ENCODE measurements around the gene RARS2. TPM values are rescaled to one million over a fixed set of nuclear protein-coding genes. Genes with fewer than 3 reads are reported as not detected.
A peak's percentile ranks its signal among the peaks of the same experiment; 100 is the strongest.
"Not testable (repeated sequence)": the region's sequence is repeated elsewhere in the genome, so short reads cannot be mapped to it uniquely, and the experiment has no call there.

RARS2 gene, protein sequence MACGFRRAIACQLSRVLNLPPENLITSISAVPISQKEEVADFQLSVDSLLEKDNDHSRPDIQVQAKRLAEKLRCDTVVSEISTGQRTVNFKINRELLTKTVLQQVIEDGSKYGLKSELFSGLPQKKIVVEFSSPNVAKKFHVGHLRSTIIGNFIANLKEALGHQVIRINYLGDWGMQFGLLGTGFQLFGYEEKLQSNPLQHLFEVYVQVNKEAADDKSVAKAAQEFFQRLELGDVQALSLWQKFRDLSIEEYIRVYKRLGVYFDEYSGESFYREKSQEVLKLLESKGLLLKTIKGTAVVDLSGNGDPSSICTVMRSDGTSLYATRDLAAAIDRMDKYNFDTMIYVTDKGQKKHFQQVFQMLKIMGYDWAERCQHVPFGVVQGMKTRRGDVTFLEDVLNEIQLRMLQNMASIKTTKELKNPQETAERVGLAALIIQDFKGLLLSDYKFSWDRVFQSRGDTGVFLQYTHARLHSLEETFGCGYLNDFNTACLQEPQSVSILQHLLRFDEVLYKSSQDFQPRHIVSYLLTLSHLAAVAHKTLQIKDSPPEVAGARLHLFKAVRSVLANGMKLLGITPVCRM
- 18.3 TPM for total RNA-seq
- long read RNA-seq, partial matches to known transcripts, result 1 of 14 reads
- long read RNA-seq, other reads (novel, unspliced or antisense), result 9 of 14 reads

DNA sequence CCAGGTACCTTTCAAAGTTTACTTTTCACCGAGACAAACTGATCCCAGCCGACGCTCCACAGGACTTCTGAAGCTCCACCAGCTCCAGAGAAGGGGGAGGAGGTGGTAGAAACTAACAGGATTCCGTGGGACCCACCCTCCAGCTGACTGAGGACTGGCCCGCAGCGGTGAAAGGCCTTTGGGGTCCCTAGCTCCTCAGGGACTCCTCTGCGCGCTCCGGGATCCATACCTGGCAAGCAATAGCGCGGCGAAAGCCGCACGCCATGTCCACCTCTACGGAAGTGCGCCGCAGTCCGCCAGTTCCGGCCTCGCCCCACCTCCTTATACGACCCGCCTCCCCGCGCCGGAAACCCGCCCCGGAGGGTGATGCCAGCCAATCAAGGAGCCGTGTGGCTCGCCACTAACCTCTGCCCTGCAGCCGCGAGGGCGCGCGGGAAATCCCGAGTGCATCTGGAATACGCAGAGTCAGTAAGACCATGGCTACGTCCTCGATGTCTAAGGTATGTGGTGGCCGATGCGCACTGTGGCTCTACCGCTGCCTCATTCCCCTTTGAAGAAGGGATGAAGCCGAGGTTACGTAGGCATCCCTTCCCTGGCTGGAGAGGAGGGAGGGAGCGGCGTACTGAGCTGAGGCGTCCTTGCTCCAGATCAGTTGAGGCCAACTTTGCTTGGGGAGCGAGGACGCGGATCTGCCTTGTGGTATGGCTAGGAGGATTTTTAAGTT lies at the start of gene RARS2, which contains the start of gene ORC3:
TSS of gene RARS2 (minus strand) at position 295 of the 724 bp plus-strand sequence. CDS start at position 265, 30 bp downstream.
TSS of gene ORC3 (plus strand) at position 443 of the 724 bp plus-strand sequence. CDS start at position 477, 34 bp downstream.
- intact Hi-C loops (cut with DNase I), result loop anchor here (5.0 kb wide), 1 partner anchor 112 kb away; the partner anchor contains the start of gene AKIRIN2

DNA sequence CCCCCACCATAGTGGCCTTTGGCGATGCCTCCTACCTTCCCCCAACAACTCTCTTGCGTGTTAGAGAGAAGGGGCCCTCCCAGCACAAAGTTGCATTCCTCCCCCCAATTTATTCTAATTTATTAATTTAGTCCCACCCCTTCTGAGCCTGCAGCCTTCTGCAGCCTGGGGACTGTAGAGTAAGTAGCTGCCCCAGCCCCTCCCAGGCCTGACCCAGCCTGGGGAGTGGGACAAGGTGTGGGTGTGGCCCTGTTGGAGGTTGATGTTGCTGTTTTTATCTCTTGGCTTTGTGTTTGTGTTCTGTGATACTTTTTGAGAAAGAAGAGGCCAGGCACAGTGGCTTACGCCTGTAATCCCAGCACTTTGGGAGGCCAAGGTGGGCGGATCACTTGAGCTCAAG lies 49.6 kb upstream of the RARS2 start:
- DNase-seq (ENCODE audit: missing footprints) (no peak), ATAC-seq (no peak)
- intact Hi-C loops (cut with DNase I), result no loop called here

More for the DNA sequence above, at the start of gene RARS2, which contains the start of gene ORC3:
- peak; percentile 99 for DNase-seq (ENCODE audit: missing footprints)
- ATAC-seq, result peak; percentile 100

DNA sequence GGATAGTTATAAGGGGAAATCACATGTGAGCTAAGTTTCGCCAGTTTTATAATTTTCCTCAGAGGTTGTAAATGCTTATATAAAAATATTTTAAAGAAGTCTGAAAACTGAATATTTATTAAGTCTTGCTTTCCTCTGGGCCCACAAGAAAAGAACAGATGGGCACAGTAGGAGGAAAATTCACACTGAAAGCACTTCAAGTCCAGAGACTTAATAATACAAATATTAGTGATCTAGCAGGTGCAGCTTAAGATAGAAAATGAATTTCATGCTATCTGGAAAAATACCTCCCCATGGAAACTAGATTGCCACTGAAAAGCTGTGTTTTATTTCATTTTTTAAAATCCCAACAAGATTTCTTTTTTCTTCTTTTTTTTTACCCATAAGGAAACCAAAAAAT lies 47.3 kb upstream of the RARS2 start:
- ATAC-seq (no peak), DNase-seq (ENCODE audit: missing footprints) (no peak)
- intact Hi-C loops (cut with DNase I), result no loop called here

- DNase-seq (ENCODE audit: missing footprints), result no peak
- ATAC-seq, result no peak
- intact Hi-C loops (cut with DNase I), result no loop called here
Observed at GRCh38 chr6:87636315-87636714, 46.5 kb upstream of the RARS2 start.

- ATAC-seq, result no peak
- intact Hi-C loops (cut with DNase I), result no loop called here
- no peak for DNase-seq (ENCODE audit: missing footprints)
Observed at GRCh38 chr6:87633851-87634250, 44.1 kb upstream of the RARS2 start.

- ATAC-seq (no peak), DNase-seq (ENCODE audit: missing footprints) (no peak)
- intact Hi-C loops (cut with DNase I), result no loop called here
Observed at GRCh38 chr6:87630746-87631145, 41.0 kb upstream of the RARS2 start.

- intact Hi-C loops (cut with DNase I), result no loop called here
- ATAC-seq, result no peak
- no peak for DNase-seq (ENCODE audit: missing footprints)
Observed at GRCh38 chr6:87628881-87629280, 39.1 kb upstream of the RARS2 start.

- no peak for DNase-seq (ENCODE audit: missing footprints)
- ATAC-seq, result no peak
- intact Hi-C loops (cut with DNase I), result no loop called here
Observed at GRCh38 chr6:87628424-87628823, 38.6 kb upstream of the RARS2 start.

DNA sequence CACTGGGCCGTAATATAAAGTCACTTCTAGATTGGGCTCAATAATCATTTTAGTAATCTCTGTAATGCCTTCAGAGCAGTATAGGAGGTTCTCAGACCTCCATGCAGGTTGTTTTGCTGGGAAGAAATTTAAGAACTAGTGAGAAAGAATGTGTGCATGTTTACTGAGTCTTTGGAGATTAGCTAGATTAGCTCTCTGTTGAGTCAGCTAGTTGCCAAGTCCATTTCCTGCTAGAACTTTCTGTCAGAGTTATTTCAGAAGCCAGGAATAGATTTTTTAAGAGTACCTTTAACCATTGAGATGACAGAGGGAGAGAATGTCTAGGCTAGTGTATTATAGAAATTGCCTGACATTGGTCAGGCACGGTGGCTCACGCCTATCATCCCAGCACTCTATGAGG lies 33.5 kb upstream of the RARS2 start:
- intact Hi-C loops (cut with DNase I), result no loop called here
- no peak for DNase-seq (ENCODE audit: missing footprints)
- ATAC-seq, result no peak

GRCh38 chr6:87618531-87618930 lies 28.7 kb upstream of the RARS2 start:
- no peak for DNase-seq (ENCODE audit: missing footprints)
- intact Hi-C loops (cut with DNase I), result loop anchor here (10.0 kb wide), 1 partner anchor 176 kb away; no protein-coding TSS in a partner anchor
- no peak for ATAC-seq

DNA sequence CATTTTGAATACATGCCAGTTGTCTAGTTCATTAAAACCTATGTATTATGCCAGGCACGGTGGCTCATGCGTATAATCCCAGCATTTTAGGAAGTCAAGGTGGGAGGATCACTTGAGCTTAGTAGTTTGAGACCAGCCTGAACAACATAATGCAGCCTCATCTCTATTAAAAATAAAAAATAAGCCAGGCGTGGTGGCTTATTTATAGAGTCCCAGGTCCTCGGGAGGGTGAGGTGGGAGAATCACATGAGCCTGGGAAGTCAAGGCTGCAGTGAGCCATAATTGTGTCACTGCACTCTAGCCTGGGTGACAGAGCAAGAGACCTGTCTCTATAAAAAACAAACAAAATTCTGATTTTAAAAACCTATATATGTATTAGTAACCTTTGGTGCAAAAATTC lies 27.6 kb upstream of the RARS2 start:
- no peak for DNase-seq (ENCODE audit: missing footprints)
- intact Hi-C loops (cut with DNase I), result loop anchor here (10.0 kb wide), 1 partner anchor 177 kb away; no protein-coding TSS in a partner anchor
- ATAC-seq, result peak; percentile 62

- not testable (repeated sequence) for ATAC-seq; DNase-seq (ENCODE audit: missing footprints)
- intact Hi-C loops (cut with DNase I), result loop anchor here (10.0 kb wide), 1 partner anchor 182 kb away; no protein-coding TSS in a partner anchor
Observed at GRCh38 chr6:87613018-87613417, 23.2 kb upstream of the RARS2 start.

GRCh38 chr6:87608802-87609201 lies 19.0 kb upstream of the RARS2 start:
- DNase-seq (ENCODE audit: missing footprints) (no peak), ATAC-seq (no peak)
- intact Hi-C loops (cut with DNase I), result no loop called here

DNA sequence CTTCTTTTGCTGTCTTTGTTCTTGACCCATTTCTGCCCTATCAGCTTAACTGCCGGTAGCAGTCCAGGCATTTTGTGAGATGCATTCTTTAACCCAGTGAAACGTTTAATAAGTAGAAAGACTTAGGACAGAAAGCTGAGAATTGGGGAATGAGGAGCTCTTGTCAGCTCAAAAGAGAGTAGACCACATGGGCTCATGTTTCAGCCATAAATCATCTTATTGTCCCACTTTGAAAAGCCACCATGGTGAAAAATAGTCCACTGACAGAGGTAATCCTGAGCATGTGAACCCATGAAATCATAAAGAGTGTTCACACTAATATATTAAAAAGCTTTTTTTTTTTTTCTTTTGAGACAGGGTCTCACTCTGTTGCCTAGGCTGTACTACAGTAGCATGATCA lies 16.4 kb upstream of the RARS2 start:
- DNase-seq (ENCODE audit: missing footprints) (no peak), ATAC-seq (no peak)
- intact Hi-C loops (cut with DNase I), result no loop called here

GRCh38 chr6:87600576-87600975 lies 10.8 kb upstream of the RARS2 start:
- intact Hi-C loops (cut with DNase I), result no loop called here
- no peak for DNase-seq (ENCODE audit: missing footprints)
- no peak for ATAC-seq

GRCh38 chr6:87590990-87591389 lies 1.2 kb upstream of the RARS2 start:
- DNase-seq (ENCODE audit: missing footprints) (no peak), ATAC-seq (no peak)
- intact Hi-C loops (cut with DNase I), result loop anchor here (5.0 kb wide), 1 partner anchor 111 kb away; the partner anchor contains the start of gene AKIRIN2

DNA sequence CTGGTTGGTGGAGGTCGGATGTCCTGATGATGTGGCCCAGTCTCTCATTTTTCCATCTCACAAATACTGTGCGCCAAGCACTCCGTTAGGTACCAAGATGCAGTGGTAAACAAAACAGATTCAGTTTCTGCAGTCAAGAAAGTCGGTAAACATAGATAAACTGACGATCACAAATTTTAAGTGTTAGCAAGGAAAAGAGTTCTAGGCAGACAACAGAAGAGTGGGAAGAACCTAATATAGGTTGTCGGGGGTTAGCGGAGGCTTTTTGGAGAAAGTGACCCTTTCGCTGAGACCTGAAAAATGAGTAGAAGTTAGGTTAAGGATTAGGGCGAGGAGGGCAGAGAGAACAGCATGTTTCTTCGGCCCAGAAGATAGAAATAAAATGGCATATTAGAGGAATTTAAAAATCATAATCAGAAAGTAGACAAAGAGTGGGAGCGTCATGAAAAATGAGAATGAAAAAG lies 662 bp upstream of the RARS2 start:
- no peak for DNase-seq (ENCODE audit: missing footprints)
- intact Hi-C loops (cut with DNase I), result loop anchor here (5.0 kb wide), 1 partner anchor 112 kb away; the partner anchor contains the start of gene AKIRIN2
- ATAC-seq, result no peak

GRCh38 chr6:87588756-87589407 lies 905 bp downstream of the RARS2 start:
- ATAC-seq, result no peak
- no peak for DNase-seq (ENCODE audit: missing footprints)
- intact Hi-C loops (cut with DNase I), result no loop called here

Measured in Right ventricle myocardium inferior (tissue), 1 donor.